Measurements from ENCODE around the gene NEGR1. TPM values are rescaled to one million over a fixed set of nuclear protein-coding genes. Genes with fewer than 3 reads are reported as not detected.

The NEGR1 gene
- total and polyA plus RNA-seq, 8 donors, result 1.2 to 35.4 (median 7.7) TPM

DNA sequence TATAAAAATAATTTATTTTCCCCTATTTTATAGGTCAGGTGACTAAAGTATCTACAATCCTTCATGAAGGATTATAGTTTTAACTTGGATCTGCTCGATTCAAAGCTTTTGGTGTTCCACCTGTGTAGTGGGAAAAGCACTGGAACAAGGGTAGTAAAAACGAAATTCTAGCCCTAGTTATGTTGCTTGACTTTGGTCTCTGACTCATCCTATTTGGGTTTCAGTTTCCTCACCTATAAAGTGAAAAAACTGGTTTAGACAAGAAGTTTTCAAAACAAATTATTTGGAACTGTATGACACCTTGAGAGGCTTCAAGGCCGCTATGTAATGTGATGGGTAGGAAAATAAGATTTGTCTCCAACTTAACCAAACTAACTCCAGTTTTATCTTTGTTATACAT is 696.3 kb downstream of the NEGR1 start:
- no peak for TF ChIP-seq POLR2A (IDR thresholded peaks at IDR 0.05)
- no peak for TF ChIP-seq EP300 (IDR thresholded peaks at IDR 0.05)
- no peak for TF ChIP-seq POLR2AphosphoS5 (IDR thresholded peaks at IDR 0.05)
- TF ChIP-seq, protein P1, sequence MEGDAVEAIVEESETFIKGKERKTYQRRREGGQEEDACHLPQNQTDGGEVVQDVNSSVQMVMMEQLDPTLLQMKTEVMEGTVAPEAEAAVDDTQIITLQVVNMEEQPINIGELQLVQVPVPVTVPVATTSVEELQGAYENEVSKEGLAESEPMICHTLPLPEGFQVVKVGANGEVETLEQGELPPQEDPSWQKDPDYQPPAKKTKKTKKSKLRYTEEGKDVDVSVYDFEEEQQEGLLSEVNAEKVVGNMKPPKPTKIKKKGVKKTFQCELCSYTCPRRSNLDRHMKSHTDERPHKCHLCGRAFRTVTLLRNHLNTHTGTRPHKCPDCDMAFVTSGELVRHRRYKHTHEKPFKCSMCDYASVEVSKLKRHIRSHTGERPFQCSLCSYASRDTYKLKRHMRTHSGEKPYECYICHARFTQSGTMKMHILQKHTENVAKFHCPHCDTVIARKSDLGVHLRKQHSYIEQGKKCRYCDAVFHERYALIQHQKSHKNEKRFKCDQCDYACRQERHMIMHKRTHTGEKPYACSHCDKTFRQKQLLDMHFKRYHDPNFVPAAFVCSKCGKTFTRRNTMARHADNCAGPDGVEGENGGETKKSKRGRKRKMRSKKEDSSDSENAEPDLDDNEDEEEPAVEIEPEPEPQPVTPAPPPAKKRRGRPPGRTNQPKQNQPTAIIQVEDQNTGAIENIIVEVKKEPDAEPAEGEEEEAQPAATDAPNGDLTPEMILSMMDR (IDR thresholded peaks at IDR 0.05), result no peak
- Histone ChIP-seq H3K27me3 (no peaks in the 10 kb centered on the region), H3K27ac (no peak overlapping the region), H3K36me3 (no peaks in the 10 kb centered on the region), H3K4me3 (no peak overlapping the region), H3K4me1 (peaks cover 0 to 12% (median 0%) of the 10 kb centered on the region in 4 donors), H3K9me3 (no peaks in the 10 kb centered on the region)
- DNase-seq, result no peak
- intact Hi-C loops (cut with DNase I; ENCODE audit: low total_unique reads), result no loop called here
- 67 to 79% (median 73%) methylated on average over 3 of the region's 3 CpGs for WGBS, 5 donors

DNA sequence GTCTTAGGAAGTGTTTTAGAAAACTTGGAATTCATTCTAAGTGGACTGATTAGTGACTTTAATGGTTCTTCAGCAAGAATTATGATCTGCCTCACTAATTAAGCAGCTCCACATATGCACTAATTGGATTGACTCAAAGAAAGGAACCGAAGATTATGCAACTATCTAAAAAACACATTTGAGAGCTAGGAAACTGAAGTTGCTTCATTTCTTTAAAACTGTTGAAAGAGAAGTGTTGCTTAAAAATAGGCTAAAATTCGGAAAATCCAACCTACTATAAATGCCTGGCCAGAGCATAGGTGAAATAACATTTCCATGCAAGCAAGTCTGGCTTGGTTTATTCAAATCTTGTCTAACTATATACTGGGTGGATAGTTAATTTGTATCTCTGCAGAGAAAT is 698.6 kb downstream of the NEGR1 start:
- intact Hi-C loops (cut with DNase I; ENCODE audit: low total_unique reads), result no loop called here
- TF ChIP-seq, protein P1 (IDR thresholded peaks at IDR 0.05), result no peak
- TF ChIP-seq POLR2AphosphoS5 (IDR thresholded peaks at IDR 0.05) (no peak), POLR2A (IDR thresholded peaks at IDR 0.05) (no peak), EP300 (IDR thresholded peaks at IDR 0.05) (no peak)
- 78 to 88% (median 83%) methylated on average over 2 of the region's 2 CpGs for WGBS, 5 donors

DNA sequence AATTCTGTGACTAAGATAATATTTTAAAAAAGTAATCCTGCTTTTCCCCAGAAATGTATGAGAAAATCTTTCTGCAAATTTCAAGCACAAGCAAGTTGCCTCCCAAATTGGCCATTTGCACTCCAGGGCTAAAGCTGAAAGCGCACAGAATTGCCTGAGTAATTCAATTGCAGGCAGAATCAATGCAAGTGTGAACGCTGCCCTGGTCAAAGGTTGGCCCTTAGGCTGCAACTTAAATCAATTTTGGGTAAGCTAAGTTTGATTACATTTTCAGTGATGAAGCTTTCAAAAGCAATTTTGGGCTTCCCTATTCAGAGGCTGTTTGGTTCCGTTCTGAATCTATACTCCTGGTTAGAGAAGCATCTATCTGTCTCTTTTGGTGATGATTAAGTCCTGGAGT is 699.7 kb downstream of the NEGR1 start:
- 70 to 89% (median 81%) methylated on average over 3 of the region's 3 CpGs for WGBS, 5 donors
- H3K27ac ChIP-seq, result no peak overlapping the region
- intact Hi-C loops (cut with DNase I; ENCODE audit: low total_unique reads), result no loop called here
- no peaks in the 10 kb centered on the region for H3K36me3 ChIP-seq
- no peak for DNase-seq
- H3K9me3 ChIP-seq, result no peaks in the 10 kb centered on the region
- TF ChIP-seq POLR2A (IDR thresholded peaks at IDR 0.05) (no peak), POLR2AphosphoS5 (IDR thresholded peaks at IDR 0.05) (no peak), EP300 (IDR thresholded peaks at IDR 0.05) (no peak)
- TF ChIP-seq, protein P1 (IDR thresholded peaks at IDR 0.05), result no peak
- no peak overlapping the region for H3K4me3 ChIP-seq
- H3K4me1 ChIP-seq, result no peaks in the 10 kb centered on the region
- H3K27me3 ChIP-seq, result no peaks in the 10 kb centered on the region

More for the DNA sequence above, 698.6 kb downstream of the NEGR1 start:
- Histone ChIP-seq H3K27me3 (no peaks in the 10 kb centered on the region), H3K27ac (no peak overlapping the region), H3K4me1 (peaks cover 0 to 5% (median 0%) of the 10 kb centered on the region in 4 donors), H3K4me3 (no peak overlapping the region), H3K36me3 (no peaks in the 10 kb centered on the region), H3K9me3 (no peaks in the 10 kb centered on the region)
- no peak for DNase-seq

DNA sequence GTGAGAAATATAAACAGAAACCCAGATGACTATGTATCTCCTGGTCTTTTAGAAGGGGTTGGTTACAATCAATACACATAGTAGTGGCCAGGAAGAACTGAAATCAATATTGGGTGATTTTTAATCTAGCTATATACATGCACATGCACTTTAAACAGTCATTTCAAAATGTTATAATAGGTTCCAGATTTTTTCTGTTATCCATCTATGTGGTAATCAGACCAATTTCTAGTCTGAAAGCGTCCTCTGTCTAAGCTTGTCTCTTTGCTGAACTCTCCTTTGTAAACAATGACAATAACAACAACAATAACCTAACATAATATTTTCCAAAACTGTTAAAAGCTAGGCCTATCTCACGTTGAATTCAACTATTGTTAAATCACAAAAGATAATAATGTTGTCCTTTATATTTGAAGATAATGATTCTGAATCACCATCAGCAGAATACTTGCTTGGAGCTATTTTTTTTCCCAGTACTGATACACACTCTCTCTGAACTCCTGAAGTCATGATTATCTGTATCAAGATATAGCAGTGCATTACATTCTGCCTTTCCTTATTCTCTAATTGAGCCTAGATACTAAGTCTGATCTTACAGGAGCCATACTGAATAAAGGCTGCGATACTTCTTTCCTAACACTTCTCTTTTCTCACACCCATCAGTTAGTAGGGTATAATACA is 704.7 kb downstream of the NEGR1 start:
- intact Hi-C loops (cut with DNase I; ENCODE audit: low total_unique reads), result no loop called here
- Histone ChIP-seq H3K27me3 (no peaks in the 10 kb centered on the region), H3K36me3 (no peaks in the 10 kb centered on the region), H3K27ac (no peak overlapping the region), H3K9me3 (no peaks in the 10 kb centered on the region), H3K4me3 (no peak overlapping the region), H3K4me1 (no peaks in the 10 kb centered on the region)
- TF ChIP-seq POLR2AphosphoS5 (IDR thresholded peaks at IDR 0.05) (no peak), POLR2A (IDR thresholded peaks at IDR 0.05) (no peak), EP300 (IDR thresholded peaks at IDR 0.05) (no peak)
- TF ChIP-seq, protein P1 (IDR thresholded peaks at IDR 0.05), result no peak
- no peak for DNase-seq
- WGBS, 5 donors, result 62 to 70% (median 66%) methylated on average over 3 of the region's 3 CpGs

Data from stomach (tissue), 9 donors.